HepG2 (cell line): ENCODE results near the gene PNPLA2. TPM values are rescaled to one million over a fixed set of nuclear protein-coding genes. Genes with fewer than 3 reads are reported as not detected.

ENCODE experiments used
- CBX5 ChIP-seq: sonication (generic); formaldehyde crosslinking; IDR thresholded peaks from 2 replicates; pipeline ENCODE4 v1.4.0; 2020; ENCODE audit warnings: missing genetic modification reagents, borderline replicate concordance
- HDAC2 ChIP-seq: sonication (generic); formaldehyde crosslinking; IDR thresholded peaks from 2 replicates; pipeline ENCODE4 v1.4.0; 2020; ENCODE audit warnings: missing genetic modification reagents
- HNRNPL ChIP-seq: fragments of 200-400 bp; formaldehyde crosslinking; IDR thresholded peaks from 2 replicates; pipeline ENCODE4 v1.6.1; 2017; ENCODE audit warnings: mild to moderate bottlenecking, low read depth, low read length
- KDM5B ChIP-seq: sonication (generic); formaldehyde crosslinking; IDR thresholded peaks from 2 replicates; pipeline ENCODE4 v1.4.0; 2020; ENCODE audit warnings: missing genetic modification reagents, mild to moderate bottlenecking, borderline replicate concordance
- KLF12 ChIP-seq: sonication (generic); formaldehyde crosslinking; IDR thresholded peaks from 2 replicates; pipeline ENCODE4 v1.4.0; 2020; ENCODE audit warnings: missing genetic modification reagents, borderline replicate concordance
- MTA1 ChIP-seq: sonication (generic); formaldehyde crosslinking; IDR thresholded peaks from 2 replicates; pipeline ENCODE4 v1.4.0; 2020; ENCODE audit warnings: missing genetic modification reagents, mild to moderate bottlenecking, borderline replicate concordance
- MTF2 ChIP-seq: sonication (generic); formaldehyde crosslinking; IDR thresholded peaks from 2 replicates; pipeline ENCODE4 v1.5.0; 2020; ENCODE audit warnings: missing genetic modification reagents, borderline replicate concordance
- MXI1 ChIP-seq: IDR thresholded peaks from 3 replicates; pipeline ENCODE4 v1.6.1; 2012; ENCODE audit warnings: low read depth, low read length, inconsistent platforms, borderline replicate concordance
- NFE2 ChIP-seq: sonication (generic); formaldehyde crosslinking; IDR thresholded peaks from 2 replicates; pipeline ENCODE4 v1.4.0; 2020; ENCODE audit warnings: missing genetic modification reagents
- NFYB ChIP-seq: sonication (generic); formaldehyde crosslinking; IDR thresholded peaks from 2 replicates; pipeline ENCODE4 v1.4.0; 2020; ENCODE audit warnings: missing genetic modification reagents
- ZBTB40 ChIP-seq, 2 experiments: fragments of 450-650 bp in 1 of 2; sonication (generic) in 1 of 2; formaldehyde crosslinking in 1 of 2; IDR thresholded peaks; 2 replicates each; pipeline versions ENCODE4 v1.6.1 to v1.8.0; 2016 to 2022; ENCODE audit warnings: antibody characterized with exemption in 1 of 2, mild to moderate bottlenecking in 1 of 2, missing genetic modification reagents in 1 of 2
- ZBTB49 ChIP-seq: sonication (generic); formaldehyde crosslinking; IDR thresholded peaks from 2 replicates; pipeline ENCODE4 v1.4.0; 2020; ENCODE audit warnings: missing genetic modification reagents, borderline replicate concordance
- ZNF333 ChIP-seq: sonication (generic); formaldehyde crosslinking; IDR thresholded peaks from 2 replicates; pipeline ENCODE4 v1.4.0; 2020; ENCODE audit warnings: mild to moderate bottlenecking, missing genetic modification reagents, borderline replicate concordance
- ZNF546 ChIP-seq: sonication (generic); formaldehyde crosslinking; conservative IDR thresholded peaks from 2 replicates; pipeline ENCODE4 v1.8.1; 2023; ENCODE audit warnings: mild to moderate bottlenecking, missing genetic modification reagents
- ZNF605 ChIP-seq: sonication (generic); formaldehyde crosslinking; IDR thresholded peaks from 2 replicates; pipeline ENCODE4 v1.8.0; 2022; ENCODE audit warnings: mild to moderate bottlenecking, missing genetic modification reagents
- polyA plus RNA-seq, 8 experiments: library from polyadenylated mRNA; depleted of rRNA in 3 of 8; stranded (reverse) in 7 of 8; unstranded in 1 of 8; fragments of >200 nt; fragmentation: Illumina TruSeq in 4 of 8; extraction: Trizol in 4 of 8; gene quantifications; 2 replicates each; pipeline versions ENCODE4 v1.2.1 to v1.2.3, GENCODE V29; 2011 to 2016; ENCODE audit warnings: low read depth in 4 of 8, missing spikeins in 1 of 8, mixed read lengths in 1 of 8; ENCODE audit not compliant: insufficient read depth in 1 of 8
- total RNA-seq, 5 experiments: library from RNA; depleted of rRNA; stranded (reverse); fragments of >200 nt; fragmentation: Illumina TruSeq; extraction: Trizol; gene quantifications; 2 replicates each; pipeline ENCODE4 v1.2.3, GENCODE V29; 2016; ENCODE audit warnings: low read depth in 1 of 5

PNPLA2 gene
- total and polyA plus RNA-seq, 2 of the 13 experiments (the other 11 are each of a cell fraction or from before 2014, with no cell fraction given): 10.5 to 43.2 TPM

- TF ChIP-seq ZNF333: no peak
- TF ChIP-seq NFE2 (CRISPR knock-in tag): no peak
- peak; percentile 62; the same call in 1 of the 3 replicates for TF ChIP-seq MXI1
- TF ChIP-seq ZNF605 (CRISPR knock-in tag): peak; percentile 7; the same call in 1 of the 2 replicates
- TF ChIP-seq KLF12: no peak
- TF ChIP-seq MTA1 (CRISPR knock-in tag): peak; percentile 16; the same call in 1 of the 2 replicates
- no peak for TF ChIP-seq ZBTB40 (IDR thresholded peaks at IDR 0.05)
- peak; percentile 18; the same call in 1 of the 2 replicates for TF ChIP-seq ZBTB40 (CRISPR knock-in tag; IDR thresholded peaks at IDR 0.05)
- TF ChIP-seq NFYB (CRISPR knock-in tag): peak; percentile 69
- TF ChIP-seq CBX5 (CRISPR knock-in tag): no peak
- peak; percentile 38; the same call in 1 of the 2 replicates for TF ChIP-seq KDM5B
- TF ChIP-seq ZBTB49 (CRISPR knock-in tag): no peak
- peak; percentile 59; the same call in 1 of the 2 replicates for TF ChIP-seq ZNF546 (CRISPR knock-in tag)
- peak; percentile 96 for TF ChIP-seq HNRNPL
- no peak for TF ChIP-seq HDAC2 (CRISPR knock-in tag)
- TF ChIP-seq MTF2 (CRISPR knock-in tag): no peak
Observed at GRCh38 chr11:819129-819931, 616 bp downstream of the PNPLA2 start (continued).
